Mucosa of descending colon (tissue), 3 donors: ENCODE results near the gene COQ8A. TPM values are rescaled to one million over a fixed set of nuclear protein-coding genes. Genes with fewer than 3 reads are reported as not detected.

Experiments used
- ATAC-seq: fragments of 200-7000 bp; cut with Tn5 transposase; one replicate; pipeline ENCODE4 v1.9.1; 2020; ENCODE audit warnings: mild to moderate bottlenecking, moderate library complexity
- DNase-seq, 3 donors: peaks; one replicate each; pipeline ENCODE4 v3.0.0-alpha.2; 2020
- H3K36me3 ChIP-seq: fragments of 200-600 bp; one replicate; pipeline ENCODE4 v1.8.0; 2021; ENCODE audit warnings: low read depth, mild to moderate bottlenecking
- H3K4me1 ChIP-seq: fragments of 200-600 bp; one replicate; pipeline ENCODE4 v1.8.0; 2021; ENCODE audit warnings: low read depth, mild to moderate bottlenecking
- H3K4me3 ChIP-seq: fragments of 200-600 bp; one replicate; pipeline ENCODE4 v1.8.0; 2021; ENCODE audit warnings: mild to moderate bottlenecking
- H3K9me3 ChIP-seq: fragments of 200-600 bp; one replicate; pipeline ENCODE4 v1.8.0; 2021; ENCODE audit warnings: mild to moderate bottlenecking
- CTCF ChIP-seq: fragments of 200-600 bp; IDR thresholded peaks from one replicate; pipeline ENCODE4 v1.8.0; 2022; ENCODE audit warnings: antibody characterized with exemption, mild to moderate bottlenecking
- intact Hi-C, 2 donors: fragments of 100-400 bp; cut with DNase I in 1 of 2; cut with micrococcal nuclease in 1 of 2; formaldehyde crosslinking; loops; one replicate each; pipeline versions ENCODE4 v1.11.0 to v1.11.1; 2022; cut with DNase I, micrococcal nuclease
- total RNA-seq, 3 donors: library from RNA; stranded (reverse); fragmentation: NEBNext Ultra II Directional in 2 of 3; extraction: Animal tissue kit (Norgen Biotek cat#: 25700) in 2 of 3; gene quantifications; one replicate each; pipeline versions ENCODE4 v1.2.1 to v1.2.4, GENCODE V29; 2021 to 2023
- donor health status: DM: no; HTN: no; CAD: no; lungs with moderate emphysema.
- donor health status: DM: no; HTN: no; CAD: no.
- donor health status: DM: no; HTN: yes; CAD: no.

Gene COQ8A
- total RNA-seq, 3 donors from 2014 or later = 47.3 to 77.9 (median 67.1) TPM

- Histone ChIP-seq H3K36me3 (no peaks in the 10 kb centered on the region), H3K4me3 (no peak overlapping the region), H3K9me3 (no peaks in the 10 kb centered on the region), H3K4me1 (no peaks in the 10 kb centered on the region)
- TF ChIP-seq CTCF = no peak
- intact Hi-C loops = no loop called here
- ATAC-seq (no peak), DNase-seq (no peak)
These were observed 25.7 kb downstream of the COQ8A start for GRCh38 chr1:226965581-226966440.

GRCh38 chr1:226966683-226967082 lies 26.6 kb downstream of the COQ8A start:
- TF ChIP-seq CTCF = no peak
- Histone ChIP-seq H3K4me3 (no peak overlapping the region), H3K4me1 (no peaks in the 10 kb centered on the region), H3K36me3 (no peaks in the 10 kb centered on the region), H3K9me3 (peaks cover 6% of the 10 kb centered on the region)
- ATAC-seq = no peak
- intact Hi-C loops = no loop called here
- DNase-seq = no peak

GRCh38 chr1:226967665-226968064 lies 27.6 kb downstream of the COQ8A start:
- intact Hi-C loops = no loop called here
- no peak overlapping the region for H3K4me3 ChIP-seq
- no peaks in the 10 kb centered on the region for H3K4me1 ChIP-seq
- H3K9me3 ChIP-seq = peaks cover 10% of the 10 kb centered on the region
- DNase-seq = no peak
- no peak for ATAC-seq
- TF ChIP-seq CTCF = no peak
- no peaks in the 10 kb centered on the region for H3K36me3 ChIP-seq

- Histone ChIP-seq H3K4me1 (peaks cover 7% of the 10 kb centered on the region), H3K36me3 (no peaks in the 10 kb centered on the region), H3K9me3 (peaks cover 10% of the 10 kb centered on the region), H3K4me3 (no peak overlapping the region)
- ATAC-seq (no peak), DNase-seq (no peak)
- TF ChIP-seq CTCF = no peak
- intact Hi-C loops = no loop called here
These were observed 31.7 kb downstream of the COQ8A start for GRCh38 chr1:226971765-226972164.

- H3K36me3 ChIP-seq = no peaks in the 10 kb centered on the region
- peaks cover 7% of the 10 kb centered on the region for H3K4me1 ChIP-seq
- TF ChIP-seq CTCF = no peak
- H3K4me3 ChIP-seq = no peak overlapping the region
- DNase-seq = no peak
- no peak for ATAC-seq
- H3K9me3 ChIP-seq = peaks cover 10% of the 10 kb centered on the region
- intact Hi-C loops = no loop called here
These were observed 32.8 kb downstream of the COQ8A start for GRCh38 chr1:226972931-226973330.
